ENCODE measurements around the gene TSPAN18.

Gene TSPAN18

DNA sequence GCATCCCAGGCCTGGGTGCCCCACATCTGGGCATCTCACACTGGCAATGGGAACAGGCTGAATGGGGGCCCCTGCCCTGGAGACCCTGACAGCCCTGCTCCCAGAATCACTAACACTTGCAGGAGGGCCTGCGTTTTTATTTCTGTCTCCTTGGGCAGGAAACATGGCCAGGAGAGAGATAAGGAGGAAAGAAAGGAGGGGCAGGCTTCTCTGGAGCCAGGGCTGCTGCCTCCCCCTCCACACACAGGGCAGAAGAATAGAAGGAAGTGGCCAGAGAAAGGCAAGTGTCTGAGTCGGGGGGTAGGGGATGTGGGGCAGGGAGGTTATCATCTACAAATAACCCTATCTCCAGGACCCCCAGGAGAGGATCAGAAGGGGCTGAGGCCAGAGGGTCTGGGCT lies 25.5 kb upstream of the TSPAN18 start:
- no peak overlapping the region for H3K27ac Mint-ChIP-seq
- peaks cover 34% of the 10 kb centered on the region for H3K27me3 Mint-ChIP-seq
- H3K4me3 Mint-ChIP-seq = no peak overlapping the region
- peaks cover 8% of the 10 kb centered on the region for H3K9me3 Mint-ChIP-seq
- CTCF ChIA-PET = no interaction called here
- DNase-seq = no peak
- H3K4me1 Mint-ChIP-seq = peaks cover 5% of the 10 kb centered on the region
- H3K36me3 Mint-ChIP-seq = peaks cover 2% of the 10 kb centered on the region

DNA sequence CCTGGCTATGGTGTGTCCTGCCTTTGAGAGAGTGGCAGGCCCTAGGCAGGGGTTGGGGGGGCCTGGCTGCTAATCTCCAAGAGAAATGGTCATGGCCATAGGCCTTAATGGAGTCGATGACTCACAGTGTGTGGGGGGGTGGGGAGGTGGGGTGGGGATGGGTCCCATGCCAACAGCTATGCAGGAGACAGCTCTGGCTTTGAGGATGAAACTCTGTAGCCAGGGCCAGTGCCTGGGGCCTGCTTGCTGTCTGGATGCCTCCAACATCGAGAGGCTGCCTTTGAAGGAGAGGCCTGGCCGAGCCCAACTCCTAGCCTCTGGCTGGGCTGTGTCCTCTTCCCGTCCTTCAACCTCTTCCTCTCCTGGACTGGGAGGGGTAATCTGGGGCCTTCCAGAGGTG lies 23.9 kb upstream of the TSPAN18 start:
- no peak overlapping the region for H3K27ac Mint-ChIP-seq
- CTCF ChIA-PET = no interaction called here
- peaks cover 2% of the 10 kb centered on the region for H3K36me3 Mint-ChIP-seq
- H3K27me3 Mint-ChIP-seq = peaks cover 39% of the 10 kb centered on the region
- peaks cover 10% of the 10 kb centered on the region for H3K9me3 Mint-ChIP-seq
- DNase-seq = no peak
- H3K4me3 Mint-ChIP-seq = no peak overlapping the region
- H3K4me1 Mint-ChIP-seq = peaks cover 5% of the 10 kb centered on the region

DNA sequence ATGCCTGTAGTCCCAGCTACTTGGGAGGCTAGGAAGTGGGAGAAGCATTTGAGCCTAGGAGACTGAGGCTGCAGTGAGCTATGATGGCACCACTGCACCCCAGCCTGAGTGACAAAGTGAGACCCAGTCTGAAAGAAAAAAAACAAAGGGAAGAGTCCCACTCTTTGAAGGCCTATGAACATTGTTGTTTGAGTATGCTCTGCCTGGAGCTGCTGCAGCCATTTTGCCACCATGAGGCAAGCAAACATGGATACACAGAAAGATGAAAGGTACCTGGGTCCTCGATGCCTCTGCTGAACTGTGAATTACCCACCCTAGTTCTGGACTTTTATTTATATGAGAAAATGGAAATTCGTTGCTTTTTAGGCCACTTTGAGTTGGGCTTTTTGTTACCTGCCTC lies 19.7 kb upstream of the TSPAN18 start:
- no peak overlapping the region for H3K4me3 Mint-ChIP-seq
- CTCF ChIA-PET = no interaction called here
- no peak overlapping the region for H3K27ac Mint-ChIP-seq
- H3K9me3 Mint-ChIP-seq = peaks cover 22% of the 10 kb centered on the region
- H3K36me3 Mint-ChIP-seq = peaks cover 7% of the 10 kb centered on the region
- DNase-seq = no peak
- H3K27me3 Mint-ChIP-seq = peaks cover 44% of the 10 kb centered on the region
- H3K4me1 Mint-ChIP-seq = peaks cover 33% of the 10 kb centered on the region

DNA sequence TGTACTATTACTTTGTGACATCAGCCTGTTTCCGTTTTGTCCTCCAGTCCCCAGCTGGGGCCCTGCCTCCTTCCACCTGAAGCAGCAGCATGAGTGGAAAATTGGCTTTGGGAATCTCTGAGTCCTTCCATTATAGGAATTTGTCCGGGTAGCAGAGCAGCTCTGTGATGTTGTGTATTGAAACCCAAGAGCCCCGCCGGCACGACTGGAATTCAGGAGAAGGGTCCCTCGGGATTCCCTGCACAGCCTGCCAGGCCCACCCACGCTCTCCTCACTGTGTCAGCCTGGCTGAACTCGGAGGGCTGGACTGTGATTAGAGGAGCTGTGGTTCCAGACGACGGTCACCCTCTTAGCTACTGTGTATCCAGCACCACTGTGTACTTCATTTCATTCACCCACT lies 18.8 kb upstream of the TSPAN18 start:
- no peak for DNase-seq
- Mint-ChIP-seq H3K27me3 (peaks cover 44% of the 10 kb centered on the region), H3K4me3 (no peak overlapping the region), H3K27ac (no peak overlapping the region), H3K36me3 (peaks cover 7% of the 10 kb centered on the region), H3K9me3 (peaks cover 22% of the 10 kb centered on the region), H3K4me1 (peaks cover 33% of the 10 kb centered on the region)
- CTCF ChIA-PET = no interaction called here

DNA sequence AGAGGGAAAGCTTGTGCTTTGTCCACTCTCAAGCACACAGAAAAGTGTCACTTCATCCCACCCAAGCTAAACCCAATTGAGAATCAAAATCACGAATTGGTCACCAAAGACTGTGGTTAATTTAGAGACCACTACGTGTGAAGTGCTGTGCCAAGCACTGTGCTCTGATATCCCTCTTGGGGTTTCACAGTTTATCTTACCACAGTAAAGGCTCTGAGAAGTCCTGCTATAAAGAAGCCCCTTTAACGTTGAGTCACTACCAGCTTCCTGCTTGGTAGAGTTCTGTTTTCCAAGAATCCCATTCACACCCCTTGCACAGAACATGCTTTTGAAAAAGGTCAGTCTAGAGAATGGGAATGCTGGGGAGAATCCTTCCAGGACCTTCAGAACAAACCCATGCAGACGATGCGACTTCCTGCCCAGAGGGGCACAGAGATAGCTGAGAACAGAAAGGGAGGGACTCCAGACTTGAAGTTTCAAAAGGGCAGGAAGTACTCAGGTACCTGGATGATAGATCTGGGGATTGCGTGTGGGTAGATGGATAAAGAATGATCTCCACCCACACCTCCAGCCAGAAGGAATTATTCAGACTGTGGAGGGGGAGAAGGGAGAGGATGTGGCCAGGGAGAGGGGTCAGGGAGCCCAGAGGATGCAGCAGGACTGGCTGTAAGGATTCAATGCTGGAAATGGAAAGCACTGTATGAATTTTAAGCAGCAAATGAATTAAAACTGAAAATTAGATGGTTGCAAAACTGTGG lies 18.1 kb upstream of the TSPAN18 start:
- peaks cover 33% of the 10 kb centered on the region for H3K4me1 Mint-ChIP-seq
- H3K4me3 Mint-ChIP-seq = no peak overlapping the region
- peaks cover 7% of the 10 kb centered on the region for H3K36me3 Mint-ChIP-seq
- DNase-seq = no peak
- peaks cover 18% of the 10 kb centered on the region for H3K9me3 Mint-ChIP-seq
- peaks cover 44% of the 10 kb centered on the region for H3K27me3 Mint-ChIP-seq
- H3K27ac Mint-ChIP-seq = no peak overlapping the region
- CTCF ChIA-PET = no interaction called here

DNA sequence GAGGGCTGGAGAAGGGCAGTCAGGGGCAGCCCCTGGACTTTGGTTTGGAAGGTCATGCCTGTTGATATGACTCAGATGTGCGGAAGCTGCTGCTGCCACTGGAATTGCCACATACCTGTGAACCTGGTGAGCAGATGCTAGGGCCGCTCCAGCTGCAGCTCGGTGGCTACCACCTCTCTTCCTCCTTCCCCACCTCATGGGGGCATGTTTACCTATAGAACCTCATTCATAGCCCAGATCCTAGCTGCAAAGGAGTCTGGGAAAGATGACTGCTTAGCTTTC lies 17.5 kb upstream of the TSPAN18 start:
- DNase-seq = no peak
- Mint-ChIP-seq H3K27ac (no peak overlapping the region), H3K4me3 (no peak overlapping the region), H3K4me1 (peaks cover 33% of the 10 kb centered on the region), H3K27me3 (peaks cover 44% of the 10 kb centered on the region), H3K9me3 (peaks cover 13% of the 10 kb centered on the region), H3K36me3 (peaks cover 5% of the 10 kb centered on the region)
- CTCF ChIA-PET = no interaction called here

DNA sequence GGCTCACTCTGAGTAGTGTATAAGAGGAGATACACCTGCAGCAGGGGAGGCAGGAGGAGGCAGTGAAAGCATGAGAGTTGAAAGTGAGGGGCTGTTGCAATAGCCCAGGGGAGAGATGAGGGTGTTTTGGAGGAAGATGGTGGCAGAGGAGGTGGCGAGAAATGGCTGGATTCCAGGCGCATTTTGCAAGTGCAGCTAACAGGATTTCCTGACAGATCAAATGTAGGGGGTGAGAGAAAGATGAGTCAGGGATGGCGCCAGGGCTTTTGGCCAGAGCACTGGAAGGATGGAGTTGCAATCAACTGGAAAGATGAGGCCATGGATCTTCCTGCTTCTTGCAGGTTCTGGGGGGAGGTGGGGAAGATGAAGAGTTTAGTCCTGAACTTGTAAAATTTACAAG lies 16.8 kb upstream of the TSPAN18 start:
- Mint-ChIP-seq H3K27me3 (peaks cover 48% of the 10 kb centered on the region), H3K9me3 (peaks cover 19% of the 10 kb centered on the region), H3K27ac (no peak overlapping the region), H3K4me1 (peaks cover 33% of the 10 kb centered on the region), H3K36me3 (peaks cover 5% of the 10 kb centered on the region), H3K4me3 (no peak overlapping the region)
- CTCF ChIA-PET = interaction anchor here (0.9 kb wide), 1 partner anchor 82 kb away, joined by 3 read pairs; no protein-coding TSS in a partner anchor
- DNase-seq = no peak

DNA sequence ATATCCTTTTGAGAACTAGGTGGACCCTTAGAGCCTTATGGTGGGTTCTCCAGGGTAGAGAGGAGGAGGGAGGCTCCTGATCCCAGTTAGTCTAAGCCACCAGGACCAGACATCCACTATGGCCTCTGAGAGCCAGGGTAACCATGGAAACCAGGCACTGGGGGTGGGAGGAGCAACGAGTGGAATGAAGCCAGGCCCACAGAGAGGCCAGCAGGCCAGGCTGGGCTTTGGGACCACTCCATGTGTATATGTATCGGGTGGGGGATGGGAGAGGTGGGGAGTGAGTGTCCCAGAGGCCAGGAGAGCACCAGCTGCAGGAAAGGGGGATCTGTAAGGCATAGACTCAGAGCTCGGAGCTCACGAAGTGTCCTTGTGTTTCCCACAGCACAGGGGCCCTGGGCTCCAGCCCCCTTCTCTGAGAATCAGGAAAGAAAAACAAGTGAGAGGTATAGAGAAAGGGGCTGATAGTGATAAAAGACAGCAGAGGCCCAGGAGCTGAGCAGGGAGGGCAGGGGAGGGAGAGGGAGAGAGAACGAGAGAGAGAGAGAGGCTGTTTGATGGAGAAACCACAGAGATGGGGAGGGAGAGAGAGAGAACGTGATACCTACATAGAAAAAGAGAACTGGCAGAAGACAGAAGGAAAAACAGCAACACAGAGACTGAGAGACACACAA lies 15.5 kb upstream of the TSPAN18 start:
- CTCF ChIA-PET = no interaction called here
- Mint-ChIP-seq H3K4me3 (no peak overlapping the region), H3K9me3 (peaks cover 20% of the 10 kb centered on the region), H3K36me3 (peaks cover 5% of the 10 kb centered on the region), H3K27ac (no peak overlapping the region), H3K4me1 (peaks cover 33% of the 10 kb centered on the region), H3K27me3 (peaks cover 52% of the 10 kb centered on the region)
- DNase-seq = no peak

DNA sequence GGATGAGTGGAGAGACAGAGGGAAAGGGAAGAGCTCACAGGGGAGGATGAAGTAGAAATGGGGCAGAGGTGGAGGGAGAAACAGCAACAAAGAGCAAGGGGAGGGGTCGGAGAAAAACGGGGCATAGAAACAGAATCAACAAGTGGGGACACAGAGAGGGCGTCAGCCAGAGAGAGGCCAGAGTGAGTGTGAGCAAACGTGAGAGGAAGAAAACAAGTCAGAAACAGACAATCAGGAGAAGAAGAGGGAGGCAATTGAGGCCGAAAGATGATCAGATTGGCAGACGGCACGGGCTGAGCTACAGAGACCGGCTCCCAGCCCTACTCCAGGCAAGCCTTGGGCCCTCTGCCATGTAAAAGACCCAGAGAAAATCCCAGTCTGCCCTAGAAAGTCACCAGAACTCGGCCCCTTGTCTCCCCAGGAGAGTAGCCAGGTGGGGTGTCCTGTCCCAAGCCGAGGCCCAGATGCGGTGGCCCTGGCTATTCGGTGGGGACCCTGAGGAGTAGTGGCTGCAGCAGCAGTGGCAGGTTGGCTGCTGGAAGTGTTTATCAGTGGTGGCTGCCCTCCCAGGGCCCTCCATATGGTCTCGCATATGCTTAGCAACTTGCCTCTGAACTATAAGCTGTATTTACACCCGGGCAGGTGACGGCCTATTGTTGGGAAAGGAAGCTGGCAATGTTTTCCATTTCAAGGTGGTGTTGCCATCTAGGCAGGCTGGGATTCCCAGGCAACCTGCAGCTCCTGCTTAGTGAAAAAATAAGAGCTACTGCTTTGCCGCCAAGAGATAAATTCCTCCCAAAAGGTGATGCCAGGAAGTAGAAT lies 14.8 kb upstream of the TSPAN18 start:
- Mint-ChIP-seq H3K36me3 (peaks cover 5% of the 10 kb centered on the region), H3K27ac (no peak overlapping the region), H3K4me3 (no peak overlapping the region), H3K9me3 (peaks cover 20% of the 10 kb centered on the region), H3K27me3 (peaks cover 53% of the 10 kb centered on the region), H3K4me1 (peaks cover 33% of the 10 kb centered on the region)
- CTCF ChIA-PET = no interaction called here
- no peak for DNase-seq

DNA sequence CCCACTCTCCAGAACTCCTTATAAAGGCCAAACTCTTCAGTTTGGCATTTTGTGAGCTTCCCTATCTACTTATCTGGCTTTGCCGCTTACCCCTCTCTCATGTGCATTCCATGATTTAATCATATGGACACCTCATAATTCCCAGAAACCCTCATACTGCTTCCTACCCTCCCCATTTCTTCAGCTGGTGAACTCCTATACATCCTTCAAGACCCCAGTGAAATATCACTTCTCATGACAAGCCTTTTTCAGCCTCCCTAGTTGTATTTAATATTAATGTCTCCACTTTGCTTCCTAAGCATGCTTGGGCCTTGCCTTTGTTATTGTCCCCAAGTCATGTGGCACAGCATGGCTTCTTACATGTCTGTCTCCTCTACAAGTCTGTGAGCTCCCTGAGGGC lies 13.7 kb upstream of the TSPAN18 start:
- CTCF ChIA-PET = no interaction called here
- H3K36me3 Mint-ChIP-seq = peaks cover 5% of the 10 kb centered on the region
- H3K27ac Mint-ChIP-seq = no peak overlapping the region
- peaks cover 18% of the 10 kb centered on the region for H3K9me3 Mint-ChIP-seq
- H3K4me1 Mint-ChIP-seq = peaks cover 33% of the 10 kb centered on the region
- H3K4me3 Mint-ChIP-seq = no peak overlapping the region
- peaks cover 55% of the 10 kb centered on the region for H3K27me3 Mint-ChIP-seq
- no peak for DNase-seq

DNA sequence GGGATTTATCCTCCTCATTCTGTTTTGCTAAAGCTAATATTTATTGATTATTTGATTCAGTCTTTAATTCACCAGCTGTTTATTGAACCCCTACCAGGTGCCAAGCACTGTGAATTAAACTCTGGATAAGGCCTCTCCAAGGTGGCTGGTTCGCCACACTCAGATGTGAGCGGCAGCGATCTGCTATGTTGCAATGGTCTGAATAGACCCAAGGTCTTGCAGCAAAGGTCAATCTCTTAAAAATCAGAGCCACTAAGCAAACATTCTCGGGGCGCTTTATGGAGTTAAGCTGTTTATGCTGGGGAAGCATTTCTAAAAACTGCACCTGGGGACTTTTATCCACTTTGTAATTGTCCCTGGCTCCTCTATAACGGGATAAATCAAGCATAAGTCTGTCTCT lies 10.5 kb upstream of the TSPAN18 start:
- no peaks in the 10 kb centered on the region for H3K36me3 Mint-ChIP-seq
- no peak overlapping the region for H3K27ac Mint-ChIP-seq
- CTCF ChIA-PET = interaction anchor here (0.7 kb wide), 1 partner anchor 908 kb away, joined by 4 read pairs; no protein-coding TSS in a partner anchor

DNA sequence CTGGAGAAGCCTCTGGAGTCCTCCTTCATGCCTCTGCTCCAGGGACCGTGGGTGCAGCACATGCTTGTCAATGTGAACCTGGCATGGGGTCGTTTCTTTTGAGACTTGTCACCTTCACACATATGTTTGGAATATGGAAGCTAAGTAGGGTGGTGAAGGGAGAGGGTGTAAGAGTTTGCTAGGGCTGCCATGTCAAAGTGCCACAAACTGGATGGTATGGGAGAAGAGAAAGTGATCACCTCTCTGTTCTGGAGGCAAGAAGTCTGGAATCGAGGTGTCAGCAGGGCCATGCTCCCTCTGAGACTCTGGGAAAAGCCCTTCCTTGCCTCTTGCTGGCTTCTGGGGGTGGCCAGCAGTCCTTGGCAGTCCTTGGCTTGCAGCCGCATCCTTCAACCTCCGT lies 8.7 kb upstream of the TSPAN18 start:
- CTCF ChIA-PET = no interaction called here
- DNase-seq = no peak
- Mint-ChIP-seq H3K4me1 (peaks cover 2% of the 10 kb centered on the region), H3K27ac (no peak overlapping the region), H3K27me3 (peaks cover 55% of the 10 kb centered on the region), H3K36me3 (no peaks in the 10 kb centered on the region), H3K4me3 (no peak overlapping the region), H3K9me3 (peaks cover 6% of the 10 kb centered on the region)

More for the DNA sequence above, 10.5 kb upstream of the TSPAN18 start:
- H3K4me1 Mint-ChIP-seq = peaks cover 7% of the 10 kb centered on the region
- DNase-seq = no peak
- H3K9me3 Mint-ChIP-seq = peaks cover 6% of the 10 kb centered on the region
- H3K27me3 Mint-ChIP-seq = peaks cover 48% of the 10 kb centered on the region
- H3K4me3 Mint-ChIP-seq = no peak overlapping the region

DNA sequence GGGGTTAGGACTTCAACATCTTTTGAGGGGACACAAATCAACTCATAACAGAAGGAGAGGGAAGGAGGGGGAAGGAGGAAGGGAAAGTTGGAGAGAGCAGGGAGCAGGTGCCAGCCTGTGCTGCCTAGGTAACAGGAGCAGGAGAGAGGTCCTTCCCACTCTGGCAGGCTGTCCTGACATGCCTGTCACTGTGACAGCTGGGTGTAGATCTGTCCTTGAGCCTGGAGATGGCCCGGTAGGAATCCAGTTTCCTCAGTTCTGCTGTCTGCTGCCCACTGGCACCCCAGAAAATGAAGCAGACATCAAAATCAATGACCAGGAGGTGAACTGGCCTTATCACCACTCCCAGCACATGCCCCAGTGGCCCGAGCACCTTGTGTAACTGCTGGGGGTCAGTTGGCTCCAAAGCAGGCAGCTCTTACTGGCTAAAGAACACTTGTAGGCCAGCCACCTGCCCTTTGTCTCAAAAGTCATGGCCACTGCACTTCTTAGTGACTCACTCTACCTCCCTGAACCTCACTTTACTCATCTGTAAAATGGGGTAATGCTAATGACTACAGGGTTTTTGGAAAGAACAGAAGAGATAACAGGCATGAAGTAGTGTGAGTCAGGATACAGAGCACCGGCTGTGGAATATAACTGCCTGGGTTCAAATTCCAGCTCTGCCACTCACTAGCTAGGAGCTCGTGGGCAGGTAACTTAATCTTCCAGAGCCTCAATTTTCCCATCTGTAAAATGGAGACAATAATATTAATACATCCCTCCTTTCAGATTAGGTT lies 8.0 kb upstream of the TSPAN18 start:
- Mint-ChIP-seq H3K9me3 (peaks cover 6% of the 10 kb centered on the region), H3K36me3 (no peaks in the 10 kb centered on the region), H3K4me3 (no peak overlapping the region), H3K4me1 (peaks cover 2% of the 10 kb centered on the region), H3K27ac (no peak overlapping the region), H3K27me3 (peaks cover 62% of the 10 kb centered on the region)
- no peak for DNase-seq
- CTCF ChIA-PET = interaction anchor here (1.0 kb wide), 1 partner anchor 56 kb away, joined by 3 read pairs; no protein-coding TSS in a partner anchor
